NCI-H1436 (cell line): ENCODE measurements around the gene YAF2.
A peak's percentile ranks its signal among the peaks of the same experiment; 100 is the strongest.

Experiments
- DNase-seq: peaks from one replicate; lab custom pipeline; 2025; lab: John Stamatoyannopoulos, UW

The YAF2 gene

DNA sequence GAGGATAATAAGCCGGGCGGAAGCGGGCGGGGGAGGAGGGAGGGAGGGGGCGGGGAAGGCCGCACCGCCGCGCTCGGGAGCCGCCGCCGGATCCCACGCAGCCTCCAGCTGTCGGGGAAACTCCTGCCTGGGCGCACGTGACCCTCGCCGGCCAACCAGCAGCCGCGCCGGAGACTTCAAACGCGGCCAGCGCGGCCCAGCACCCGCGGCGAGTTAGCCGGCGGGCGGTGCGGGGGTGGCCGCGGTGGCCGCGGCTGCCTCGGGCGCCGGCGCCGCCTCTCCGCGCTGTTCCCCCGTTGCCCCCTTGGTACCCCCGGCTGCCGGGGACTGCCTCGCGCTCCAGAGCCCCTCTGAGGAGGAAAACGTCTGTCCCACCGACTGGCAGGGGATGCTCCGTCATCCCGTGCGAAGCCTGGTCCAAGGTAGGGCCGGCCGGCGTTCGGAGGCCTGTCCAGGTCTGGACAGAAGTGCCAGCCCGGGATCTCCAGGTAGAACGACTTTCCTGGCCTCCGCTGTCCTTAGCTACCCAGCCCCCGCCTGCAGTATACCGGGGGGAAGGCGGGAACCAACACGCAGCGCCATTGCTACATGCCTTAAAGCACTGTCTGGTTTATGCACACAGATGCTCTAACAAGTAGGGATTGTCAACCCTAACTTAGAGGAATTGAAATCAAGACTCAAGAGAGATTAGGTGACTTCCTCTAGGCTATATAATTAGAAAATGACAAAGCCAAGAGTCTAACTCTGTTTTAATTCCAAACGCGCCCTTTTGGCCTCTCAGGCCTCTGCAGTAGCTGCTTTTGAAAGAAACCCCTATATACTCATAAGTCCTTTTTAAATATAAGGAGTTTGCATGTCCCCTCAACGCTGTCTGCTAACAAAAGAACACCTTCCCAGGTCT lies at the start of gene YAF2:
TSS of gene YAF2 (minus strand) at position 9 of the 901 bp plus-strand sequence. CDS start 68 bp downstream, outside the sequence.
- peak; percentile 84 for DNase-seq

DNA sequence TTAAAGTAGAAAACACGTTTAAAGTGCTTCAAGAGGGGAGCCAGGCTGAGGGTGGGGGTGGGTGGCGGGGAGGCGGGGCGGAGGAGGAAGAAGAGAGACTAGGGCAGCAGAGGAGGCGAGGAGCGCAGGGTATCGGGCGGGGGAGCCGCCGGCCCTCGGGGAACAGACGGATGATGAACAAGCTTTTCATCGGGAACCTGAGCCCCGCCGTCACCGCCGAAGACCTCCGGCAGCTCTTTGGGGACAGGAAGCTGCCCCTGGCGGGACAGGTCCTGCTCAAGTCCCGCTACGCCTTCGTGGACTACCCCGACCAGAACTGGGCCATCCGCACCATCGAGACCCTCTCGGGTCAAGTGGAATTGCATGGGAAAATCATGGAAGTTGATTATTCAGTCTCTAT lies 48.7 kb upstream of the YAF2 start:
- DNase-seq: no peak

DNA sequence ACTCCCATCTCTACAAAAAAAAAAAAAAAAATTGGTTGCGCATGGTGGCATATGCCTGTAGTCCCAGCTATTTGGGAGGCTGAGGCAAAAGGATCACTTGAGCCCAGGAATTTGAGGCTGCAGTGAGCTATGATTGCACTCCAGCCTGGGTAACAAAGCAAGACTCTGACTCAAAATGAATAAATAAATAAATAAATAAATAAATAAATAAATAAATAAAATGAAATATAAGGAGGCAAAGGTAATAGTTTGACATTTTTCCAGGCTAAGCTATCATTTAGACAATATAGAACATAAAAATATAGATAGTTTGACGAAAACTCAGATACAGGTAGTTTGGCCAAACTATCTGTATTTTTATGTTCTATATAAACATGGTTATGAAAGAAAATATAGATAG lies 47.4 kb upstream of the YAF2 start:
- DNase-seq: no peak

- DNase-seq: no peak
Observed at GRCh38 chr12:42284876-42285275, 46.8 kb upstream of the YAF2 start.

DNA sequence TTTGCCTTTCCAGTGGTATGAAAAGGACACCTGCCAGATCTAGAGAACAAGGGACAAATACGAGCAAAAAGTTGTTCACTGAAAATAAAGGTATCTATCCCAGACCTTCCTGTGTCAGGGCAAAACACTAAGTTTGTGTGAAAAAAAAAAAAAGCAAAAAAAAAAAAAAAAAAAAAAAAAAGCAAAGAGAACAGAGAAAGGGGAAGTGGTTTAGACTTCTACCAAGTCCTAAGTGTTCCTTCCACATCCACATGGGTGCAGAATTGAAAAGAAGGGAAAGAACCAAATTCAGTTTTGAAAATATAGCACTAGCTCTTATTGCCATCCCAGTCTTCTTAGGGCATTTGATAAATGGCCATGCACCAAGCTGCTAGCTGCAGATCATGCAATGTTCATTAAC lies 46.1 kb upstream of the YAF2 start:
- no peak for DNase-seq

DNA sequence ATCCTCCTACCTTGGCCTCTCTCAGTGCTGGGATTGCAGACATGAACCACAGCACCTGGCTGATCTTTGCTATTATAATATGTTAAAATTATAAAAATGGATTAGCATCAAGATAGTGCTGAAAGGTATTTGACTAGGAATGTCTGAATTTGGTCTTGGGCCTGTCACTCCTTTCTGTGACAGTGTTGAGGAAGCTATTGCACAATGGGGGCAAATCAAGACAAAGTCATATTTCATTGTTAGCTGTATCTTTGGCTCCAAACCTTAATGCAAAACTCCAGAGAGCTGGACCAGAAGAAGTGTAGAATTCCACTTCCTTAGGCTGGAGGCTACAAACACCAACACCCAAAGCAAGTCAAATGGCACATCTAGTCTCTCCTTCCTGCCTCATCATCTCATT lies 45.7 kb upstream of the YAF2 start:
- no peak for DNase-seq

DNA sequence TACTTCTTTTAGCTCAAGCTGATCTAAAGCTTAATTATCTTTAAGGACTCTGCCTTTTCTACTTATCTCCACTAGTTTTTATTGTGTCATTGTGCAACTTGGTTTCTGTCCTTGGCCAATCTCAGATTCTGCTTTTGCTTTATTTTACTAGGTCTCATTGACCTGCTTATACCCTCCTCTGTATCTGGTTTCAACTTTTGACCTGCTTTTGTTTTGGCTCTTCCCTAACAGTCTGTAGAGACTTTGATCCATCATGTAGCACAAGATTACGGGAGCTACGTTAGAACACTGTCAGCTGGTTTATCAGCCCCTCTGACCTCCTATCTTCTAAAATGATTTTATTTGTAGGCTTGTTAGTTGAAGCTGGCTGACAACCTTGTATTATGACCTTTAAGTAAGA lies 44.2 kb upstream of the YAF2 start:
- DNase-seq: no peak

GRCh38 chr12:42281844-42282243 lies 43.8 kb upstream of the YAF2 start:
- no peak for DNase-seq

DNA sequence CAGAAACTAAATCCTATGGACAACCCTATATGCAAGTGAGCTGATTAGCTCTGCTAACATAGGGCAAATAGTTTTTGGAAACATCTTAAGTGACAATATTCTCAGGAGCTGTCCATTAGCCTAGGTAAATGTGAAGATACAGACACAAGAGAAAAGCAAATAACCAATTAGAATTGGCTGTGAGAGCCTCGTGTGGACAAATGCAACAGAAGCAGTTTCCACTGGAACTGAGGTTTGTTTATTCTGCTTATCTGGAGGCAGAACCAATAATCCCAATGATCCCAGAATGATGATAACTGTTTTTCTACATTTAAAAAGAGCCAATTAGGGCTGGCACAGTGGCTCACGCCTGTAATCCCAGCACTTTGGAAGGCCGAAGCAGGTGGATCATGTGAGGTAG lies 43.2 kb upstream of the YAF2 start:
- no peak for DNase-seq

DNA sequence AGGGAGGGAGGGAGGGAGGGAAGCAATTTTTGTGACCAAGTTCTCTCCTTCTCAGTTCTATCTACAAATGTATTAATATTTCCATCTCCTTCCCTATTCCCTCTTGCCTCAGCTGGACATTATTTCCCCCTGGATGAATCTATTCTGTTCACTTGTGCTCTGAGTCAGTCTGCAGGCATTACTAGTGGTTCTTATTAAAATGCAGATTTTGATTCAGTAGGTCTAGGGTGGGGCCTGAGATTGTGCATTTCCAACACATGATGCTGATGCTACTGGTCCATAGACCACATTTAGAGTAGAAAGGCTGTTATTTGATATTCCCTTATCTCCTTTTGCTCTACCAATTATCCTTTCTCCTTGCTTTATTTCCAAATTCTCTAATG lies 40.1 kb upstream of the YAF2 start:
- DNase-seq: no peak

GRCh38 chr12:42277396-42278127 lies 39.5 kb upstream of the YAF2 start:
- DNase-seq: no peak

GRCh38 chr12:42275499-42275898 lies 37.5 kb upstream of the YAF2 start:
- no peak for DNase-seq

DNA sequence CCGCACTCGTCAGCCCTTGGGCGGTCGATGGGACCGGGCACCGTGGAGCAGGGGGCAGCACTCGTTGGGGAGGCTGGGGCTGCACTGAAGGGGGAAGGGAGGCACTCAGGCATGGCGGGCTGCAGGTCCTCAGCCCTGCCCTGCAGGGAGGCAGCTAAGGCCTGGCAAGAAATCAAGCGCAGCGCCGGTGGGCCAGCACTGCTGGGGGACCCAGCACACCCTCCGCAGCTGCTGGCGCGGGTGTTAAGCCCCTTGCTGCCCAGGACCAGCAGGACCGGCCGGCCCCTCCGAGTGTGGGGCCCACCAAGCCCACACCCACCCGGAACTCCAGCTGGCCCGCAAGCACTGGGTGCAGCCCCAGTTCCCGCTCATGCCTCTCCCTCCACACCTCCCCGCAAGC lies 35.7 kb upstream of the YAF2 start:
- no peak for DNase-seq

GRCh38 chr12:42270596-42270995 lies 32.5 kb upstream of the YAF2 start:
- no peak for DNase-seq

GRCh38 chr12:42267413-42268190 lies 29.6 kb upstream of the YAF2 start:
- DNase-seq: no peak

DNA sequence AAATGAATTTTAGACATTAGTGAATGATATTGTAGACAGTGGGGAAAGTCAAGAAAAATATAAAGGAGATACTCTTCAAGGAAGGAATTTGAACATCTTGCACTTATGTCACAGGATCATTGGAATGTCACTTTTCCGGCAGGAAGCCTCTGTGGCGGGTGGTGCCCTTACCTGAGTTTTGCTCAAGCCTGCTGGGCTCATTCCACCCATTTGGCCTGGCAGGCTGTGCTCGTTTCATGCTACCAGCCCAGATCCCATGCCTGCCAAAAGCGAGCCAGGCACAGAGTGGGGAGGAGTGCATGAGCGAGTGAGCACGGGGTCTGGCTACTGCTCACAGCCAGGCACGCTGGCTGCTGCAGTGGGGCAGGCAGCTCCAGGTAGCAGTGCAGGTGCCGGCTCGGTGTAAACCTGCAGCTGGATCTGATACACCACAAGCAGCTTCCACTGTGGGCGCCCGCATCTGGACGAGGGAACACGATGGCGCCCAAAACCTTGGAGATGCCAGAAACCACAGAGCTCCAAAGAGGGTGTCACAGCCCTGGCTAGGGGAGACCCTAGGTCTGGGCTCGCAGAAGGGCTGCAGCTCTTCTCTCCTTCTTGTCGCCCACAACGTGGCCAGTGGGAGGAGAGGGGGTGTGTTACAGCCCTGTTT lies 28.7 kb upstream of the YAF2 start:
- no peak for DNase-seq

DNA sequence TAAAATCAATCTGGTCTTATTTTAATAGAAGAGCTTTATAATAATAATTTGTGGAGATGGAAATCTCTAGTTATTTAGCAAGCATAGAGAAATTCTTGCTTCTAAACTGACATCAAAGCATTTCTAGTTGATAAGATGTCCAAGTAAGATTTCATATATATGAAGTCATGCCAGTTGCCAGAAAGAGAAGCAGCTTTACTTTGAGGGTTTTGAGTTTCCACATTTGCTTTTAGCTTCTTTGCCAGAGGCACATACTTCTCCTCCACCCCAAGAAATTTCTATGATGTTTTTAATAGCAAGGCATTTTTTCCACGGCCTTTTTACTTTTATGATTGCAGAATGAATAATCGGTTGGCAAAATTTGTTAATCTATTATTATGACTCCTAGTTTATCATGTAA lies 24.2 kb upstream of the YAF2 start:
- no peak for DNase-seq

GRCh38 chr12:42261708-42262107 lies 23.7 kb upstream of the YAF2 start:
- DNase-seq: no peak

DNA sequence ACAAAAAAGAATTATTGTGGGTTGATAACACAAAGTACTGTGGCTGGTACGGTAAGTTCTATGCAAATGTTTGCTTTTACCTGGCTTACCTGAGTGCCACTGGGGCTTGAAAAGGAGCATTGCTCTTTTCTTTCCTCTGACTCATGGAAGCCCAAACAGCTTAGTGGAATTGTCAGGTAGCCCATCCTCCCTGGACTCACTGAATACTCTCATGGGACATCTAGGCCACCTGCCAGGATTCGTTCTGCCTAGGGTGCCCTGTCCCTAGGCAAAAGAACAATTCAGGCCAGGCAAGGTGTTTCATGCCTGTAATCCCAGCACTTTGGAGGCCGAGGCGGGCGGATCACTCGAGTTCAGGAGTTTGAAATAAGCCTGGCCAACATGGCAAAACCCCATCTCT lies 22.5 kb upstream of the YAF2 start:
- no peak for DNase-seq

- DNase-seq: no peak
Observed at GRCh38 chr12:42259699-42260098, 21.7 kb upstream of the YAF2 start.

DNA sequence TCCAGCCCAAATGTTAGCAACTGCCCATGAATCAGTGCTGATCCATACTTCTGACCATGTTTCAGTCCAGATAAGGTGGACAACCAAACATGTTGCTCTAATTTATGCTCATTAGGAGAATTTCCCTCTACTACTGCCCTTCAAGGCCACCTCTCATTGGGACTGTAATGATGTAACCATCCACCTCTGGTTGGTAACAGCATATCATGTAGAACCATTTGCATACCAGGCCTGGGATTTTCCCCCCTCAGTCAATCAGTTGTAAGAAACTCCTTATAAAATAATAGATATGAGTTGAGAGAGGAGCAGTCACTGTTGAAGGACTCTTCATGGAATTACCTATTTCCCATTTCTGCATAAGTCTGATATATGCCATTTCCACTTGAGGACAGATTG lies 17.8 kb upstream of the YAF2 start:
- DNase-seq: no peak

DNA sequence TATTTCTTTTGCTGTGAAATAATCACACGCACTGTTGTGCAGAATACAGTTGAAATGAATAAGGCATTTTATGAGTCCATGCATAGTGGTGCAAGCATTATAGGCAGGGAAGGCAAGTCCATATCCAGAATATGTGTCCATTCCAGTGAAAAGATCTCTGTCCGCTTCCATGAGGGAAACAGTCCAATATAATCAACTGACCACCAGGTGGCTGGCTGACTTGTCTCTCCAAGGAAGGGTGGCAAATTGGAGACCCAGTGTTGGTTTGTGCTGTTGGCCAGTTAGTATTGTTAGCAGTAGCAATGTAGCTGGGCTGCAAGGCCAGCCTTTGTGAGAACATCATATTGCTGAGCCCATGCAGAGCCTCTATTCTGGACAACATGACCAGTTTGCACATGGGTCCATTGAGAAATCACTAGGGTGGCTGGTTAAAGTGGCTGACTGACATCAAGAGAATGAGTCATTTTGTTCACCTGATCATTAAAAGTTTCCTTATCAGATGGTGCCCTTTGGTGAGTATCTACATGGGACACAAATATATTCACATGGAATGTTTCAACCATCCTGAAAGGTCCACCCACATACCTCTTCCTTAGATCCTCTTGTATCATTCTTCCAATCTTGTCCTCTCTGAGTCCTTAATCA lies 17.3 kb upstream of the YAF2 start:
- DNase-seq: no peak
